ENCODE results near the gene CHD9.

The CHD9 gene

DNA sequence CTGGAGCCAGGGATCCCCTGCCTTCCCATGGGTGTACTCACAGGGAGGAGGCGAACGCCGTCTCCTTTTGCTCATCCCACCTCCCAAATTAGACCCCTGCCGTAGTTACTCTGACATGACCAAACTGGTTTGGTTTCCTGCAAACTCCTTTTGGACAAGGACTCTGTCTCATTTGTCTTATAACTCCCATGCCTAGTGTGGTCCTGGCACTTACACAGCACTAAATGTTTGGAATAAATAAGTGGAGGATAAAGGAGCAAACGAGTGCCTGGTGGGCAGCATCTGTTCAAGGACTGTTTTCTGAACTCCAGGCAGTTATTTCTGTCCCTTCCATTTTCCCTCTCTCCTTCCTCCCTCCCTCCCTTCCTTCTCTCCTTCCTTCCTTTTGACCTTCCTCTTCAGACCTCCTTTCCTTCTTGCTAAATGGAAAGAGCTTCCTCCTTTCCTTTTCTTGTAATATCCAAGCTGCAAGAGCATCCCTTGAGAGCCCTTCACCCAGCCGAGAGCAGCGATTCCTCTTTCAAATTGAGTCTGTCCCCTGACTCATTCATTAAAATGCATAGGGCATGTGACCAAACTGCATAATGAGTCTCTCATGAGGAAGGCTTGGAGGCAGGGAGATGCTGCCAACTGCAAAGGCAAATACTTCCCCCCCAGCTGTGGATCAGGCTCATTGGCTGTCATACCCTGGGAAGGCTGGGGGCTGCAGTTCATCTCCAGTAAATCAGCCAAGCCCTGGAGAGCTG lies 36.8 kb downstream of the CHD9 start:
- no peak for DNase-seq (ENCODE audit: low read depth in 2 of 3, low spot score in 2 of 3)

DNA sequence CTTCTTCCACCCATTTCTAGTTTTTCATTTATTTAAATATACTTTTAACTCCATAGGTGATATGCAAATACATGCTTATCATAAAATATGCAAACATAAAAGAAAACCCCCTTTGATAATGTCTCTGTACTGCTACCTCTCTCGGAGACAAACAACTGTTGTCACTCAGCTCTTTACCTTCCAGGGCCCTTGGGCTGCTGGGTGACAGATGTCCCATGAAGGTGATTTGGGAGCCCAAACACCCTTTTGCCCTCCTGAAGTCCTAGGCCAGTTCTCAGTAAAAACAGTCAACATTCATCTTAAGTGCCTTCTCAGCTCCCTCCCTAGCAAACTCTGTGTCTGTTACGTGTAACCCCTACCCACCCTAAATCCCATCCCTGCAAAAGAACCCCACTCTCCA lies 37.5 kb downstream of the CHD9 start:
- no peak for DNase-seq (ENCODE audit: low read depth in 2 of 3, low spot score in 2 of 3)

DNA sequence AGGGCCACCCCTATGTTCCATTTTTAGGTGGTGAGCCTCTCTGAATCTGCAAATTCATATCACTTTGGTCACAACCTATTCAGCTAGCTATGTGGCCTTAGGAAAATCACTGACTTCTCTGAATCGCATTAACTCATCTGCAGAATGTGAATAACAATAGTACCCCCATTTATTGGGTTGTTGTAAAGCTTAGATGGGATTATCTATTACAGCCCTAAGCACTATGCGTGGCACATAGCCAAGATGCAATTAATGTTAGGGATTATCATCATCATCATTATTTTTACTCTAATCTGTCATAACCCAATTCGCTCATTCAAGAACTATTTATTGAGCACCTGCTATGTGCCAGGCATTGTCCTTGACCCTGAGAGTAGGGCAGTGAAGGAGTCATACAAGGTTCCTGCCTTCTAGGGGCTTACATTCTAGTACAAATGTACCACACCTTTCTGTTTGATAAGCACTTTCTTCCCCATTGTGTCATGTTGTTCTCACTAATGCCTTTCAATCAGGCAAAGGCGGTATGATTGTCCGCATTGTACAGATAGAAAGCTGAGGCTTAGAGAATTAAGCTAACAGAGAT lies 38.5 kb downstream of the CHD9 start:
- DNase-seq (ENCODE audit: low read depth in 2 of 3, low spot score in 2 of 3) = no peak

DNA sequence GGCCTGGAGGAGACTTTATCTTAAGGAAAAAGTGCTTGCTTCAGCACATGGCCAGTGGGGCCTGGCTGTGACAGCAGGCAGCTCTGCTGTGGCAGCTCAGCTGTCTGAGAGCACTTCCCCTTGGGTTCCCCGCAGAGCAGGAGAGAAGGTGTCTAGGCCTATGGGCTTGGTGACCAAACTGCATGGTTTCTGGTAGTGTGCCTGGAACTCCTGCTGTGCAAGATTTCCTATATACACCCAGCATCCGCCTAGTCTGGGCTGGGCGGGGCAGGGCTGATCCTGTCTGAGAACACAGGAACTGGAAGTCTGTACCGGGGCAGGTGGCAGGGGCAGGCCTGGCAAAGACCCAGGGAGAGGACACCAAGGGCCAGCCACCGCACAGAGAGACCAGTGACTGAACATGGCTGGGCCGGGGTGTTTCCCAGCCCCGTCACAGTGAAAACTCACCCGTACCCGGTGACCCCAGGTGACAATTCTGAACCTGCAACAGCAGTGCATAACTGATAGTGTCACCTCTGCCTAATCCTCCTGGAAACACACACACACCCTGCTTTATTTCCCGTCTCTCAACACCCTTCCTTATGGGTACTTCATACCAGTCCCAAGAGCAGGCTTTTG lies 39.3 kb downstream of the CHD9 start:
- DNase-seq (ENCODE audit: low read depth in 2 of 3, low spot score in 2 of 3) = no peak

DNA sequence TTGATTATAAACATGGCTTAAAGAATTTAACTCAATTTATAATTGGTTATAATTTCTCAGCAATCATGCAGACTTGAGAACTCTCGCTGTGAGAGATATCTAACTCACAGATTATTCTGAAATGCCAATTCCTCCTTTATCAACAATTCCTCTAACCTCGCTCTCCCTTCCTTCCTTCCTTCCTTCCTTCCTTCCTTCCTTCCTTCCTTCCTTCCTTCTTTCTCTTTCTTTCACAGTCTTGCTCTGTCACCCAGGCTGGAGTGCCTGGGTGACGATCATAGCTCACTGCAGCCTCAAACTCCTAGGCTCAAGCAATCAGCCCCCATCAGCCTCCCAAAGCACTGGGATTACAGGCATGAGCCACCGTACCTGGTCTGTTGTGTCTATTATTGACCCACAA lies 42.4 kb downstream of the CHD9 start:
- DNase-seq (ENCODE audit: low read depth in 2 of 3, low spot score in 2 of 3) = no peak

DNA sequence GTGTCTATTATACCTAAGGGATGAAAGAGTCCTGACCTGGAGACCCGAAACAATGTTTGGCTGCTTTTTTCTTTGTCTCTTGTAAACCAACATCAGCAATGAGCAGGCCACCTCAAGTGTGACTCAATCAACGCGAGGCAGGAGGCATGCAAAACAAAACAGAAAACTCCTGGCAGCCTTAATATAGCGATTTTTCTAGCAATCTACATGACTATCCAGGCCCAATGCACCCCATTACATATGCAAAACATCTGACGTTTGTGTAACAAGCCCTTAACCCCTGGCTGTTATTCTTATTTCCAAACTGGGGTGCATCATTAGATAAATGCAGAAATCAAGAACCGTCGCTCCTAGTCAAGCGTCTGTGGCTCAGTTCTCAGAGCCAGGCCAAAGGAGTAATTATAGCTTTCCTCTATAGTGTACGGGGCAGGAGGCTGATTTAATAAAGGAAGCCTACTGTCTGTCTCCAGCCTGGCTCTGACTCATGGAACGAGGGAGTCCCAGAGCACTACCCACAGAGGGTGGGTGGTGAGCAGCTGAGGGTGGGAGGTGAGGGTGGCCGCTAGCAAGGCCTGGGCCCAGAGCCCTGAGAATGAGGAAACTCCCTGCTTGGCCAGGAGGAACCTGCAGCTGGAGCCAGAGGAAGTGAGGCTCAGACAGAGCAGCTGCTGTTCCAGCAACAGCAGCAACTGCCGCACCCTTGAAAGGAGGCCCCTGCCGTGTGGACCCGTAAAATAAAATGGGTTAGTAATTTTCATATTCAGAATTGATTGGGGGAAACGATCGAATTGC lies 43.9 kb downstream of the CHD9 start:
- peak in 2 of 3 experiments; percentile 10 to 32 for DNase-seq (ENCODE audit: low read depth in 2 of 3, low spot score in 2 of 3)

DNA sequence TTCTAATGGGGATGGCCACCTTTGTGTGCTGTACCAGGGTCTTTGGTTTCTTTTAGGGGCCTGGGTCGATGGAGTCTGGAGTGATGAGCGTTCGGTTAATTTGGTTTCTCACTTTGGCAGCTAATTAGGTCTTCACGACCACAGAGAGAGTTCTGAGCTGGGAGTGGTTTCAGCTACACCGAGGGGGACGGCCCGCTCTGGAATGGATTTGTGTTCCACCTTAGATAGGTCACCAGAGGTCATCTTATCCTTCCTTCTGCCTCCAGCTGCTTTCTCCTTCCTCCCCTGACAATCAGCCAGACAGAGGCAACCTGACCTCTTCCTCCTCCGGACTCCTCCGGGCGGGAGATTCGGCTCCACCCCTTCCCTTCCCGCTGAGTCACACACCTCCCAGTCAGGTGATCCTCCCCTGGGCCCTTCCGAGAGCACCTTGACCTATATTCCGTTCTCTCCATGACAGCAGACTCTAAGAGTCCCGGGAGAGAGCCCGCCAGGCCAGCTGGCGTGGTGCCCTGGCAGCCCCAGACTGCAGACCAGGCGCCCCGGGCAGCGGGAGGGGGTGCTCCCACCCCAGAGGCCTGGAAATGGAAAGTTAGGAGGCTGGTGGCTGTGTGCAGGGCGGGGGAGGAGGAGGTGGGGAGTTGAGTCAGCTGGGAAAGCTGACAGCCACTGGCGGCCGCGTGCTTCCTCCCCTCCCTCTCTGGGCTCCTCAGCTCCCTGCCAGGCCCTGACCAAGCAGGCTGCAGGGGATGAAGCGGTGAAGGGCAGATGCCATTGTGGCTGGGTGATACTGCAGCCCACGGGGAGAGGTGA lies 44.7 kb downstream of the CHD9 start:
- peak; percentile 15 to 33 (median 31) for DNase-seq (ENCODE audit: low read depth in 2 of 3, low spot score in 2 of 3)

DNA sequence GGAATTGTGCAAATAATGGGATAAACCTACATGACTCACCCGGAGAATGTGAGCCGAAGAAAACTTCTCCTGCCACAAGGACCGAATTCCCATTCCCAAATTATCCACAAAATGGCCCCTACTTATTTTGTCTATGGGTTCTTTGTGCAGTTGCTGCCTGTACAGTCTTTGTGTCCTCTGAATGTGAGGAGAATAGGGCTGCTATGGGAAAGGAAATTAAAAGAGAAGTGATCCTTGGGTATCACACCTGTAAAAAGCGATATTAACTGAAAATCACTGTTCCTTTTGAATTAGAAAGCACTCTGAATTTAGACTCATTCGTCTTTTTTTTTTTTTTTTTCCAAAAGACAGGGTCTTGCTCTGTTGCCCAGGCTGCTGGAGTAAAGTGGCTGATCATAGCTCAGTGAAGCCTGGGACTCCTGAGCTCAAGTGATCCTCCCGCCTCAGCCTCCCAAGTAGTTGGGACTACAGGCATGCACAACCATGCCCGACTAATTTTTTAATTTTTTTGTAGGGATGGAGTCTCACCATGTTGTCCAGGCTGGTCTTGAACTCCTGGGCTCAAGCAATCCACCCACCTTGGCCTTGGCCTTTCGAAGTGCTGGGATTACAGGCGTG lies 45.4 kb downstream of the CHD9 start:
- no peak for DNase-seq (ENCODE audit: low read depth in 2 of 3, low spot score in 2 of 3)

DNA sequence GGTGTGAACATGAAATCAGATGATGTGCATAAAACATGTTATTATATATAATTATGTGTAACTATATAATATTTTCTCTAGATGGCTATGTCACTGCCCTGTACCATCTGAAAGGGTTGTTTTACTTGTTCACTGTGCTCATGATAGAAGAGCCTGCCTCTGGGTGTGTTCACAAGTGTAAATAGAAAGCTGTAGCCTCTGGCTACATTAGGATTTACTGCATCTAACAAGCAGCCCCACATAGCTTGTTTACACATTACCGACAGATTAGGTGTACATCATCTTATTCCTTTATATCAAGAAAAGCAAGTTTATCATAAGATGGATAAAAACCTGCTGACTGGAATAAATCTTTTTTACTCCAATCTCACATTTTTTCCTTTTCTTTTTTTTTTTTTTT lies 46.1 kb downstream of the CHD9 start:
- no peak for DNase-seq (ENCODE audit: low read depth in 2 of 3, low spot score in 2 of 3)

DNA sequence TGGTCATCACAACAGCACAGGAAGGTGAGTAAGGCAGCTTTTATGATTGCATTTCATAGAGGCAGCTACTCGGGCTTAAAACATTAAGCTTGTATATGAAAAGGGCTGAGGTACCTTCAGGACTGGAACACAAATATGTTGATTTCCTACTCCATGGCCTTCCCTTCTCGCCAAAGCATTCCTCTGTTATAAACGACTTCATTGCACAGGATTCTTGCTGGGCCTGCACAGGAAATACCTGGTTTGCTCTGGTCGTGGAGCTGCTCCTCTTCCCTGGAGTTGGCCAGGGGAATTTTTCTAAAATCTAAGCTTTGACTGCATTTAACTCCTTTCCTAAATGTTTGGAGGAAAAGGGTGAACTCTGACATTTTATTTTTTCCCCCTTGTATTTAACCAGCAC lies 49.0 kb downstream of the CHD9 start:
- no peak for DNase-seq (ENCODE audit: low read depth in 2 of 3, low spot score in 2 of 3)

DNA sequence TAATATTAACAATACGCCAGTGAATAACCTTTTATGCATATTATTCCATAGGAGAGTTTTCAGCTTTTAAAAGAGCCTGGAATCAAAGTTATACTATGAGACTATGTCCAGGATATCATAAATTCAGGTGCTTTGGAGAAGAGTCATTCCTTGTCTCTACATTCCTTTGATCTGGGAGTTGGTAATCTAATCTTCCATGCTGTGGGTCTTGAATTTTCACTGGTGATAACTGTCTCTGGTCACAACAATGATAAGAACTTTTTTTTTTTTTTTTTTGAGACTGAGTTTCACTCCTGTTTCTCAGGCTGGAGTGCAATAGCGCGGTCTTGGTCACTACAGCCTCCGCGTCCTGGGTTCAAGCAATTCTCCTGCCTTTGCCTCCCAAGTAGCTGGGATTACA lies 50.8 kb downstream of the CHD9 start:
- DNase-seq (ENCODE audit: low read depth in 2 of 3, low spot score in 2 of 3) = no peak

DNA sequence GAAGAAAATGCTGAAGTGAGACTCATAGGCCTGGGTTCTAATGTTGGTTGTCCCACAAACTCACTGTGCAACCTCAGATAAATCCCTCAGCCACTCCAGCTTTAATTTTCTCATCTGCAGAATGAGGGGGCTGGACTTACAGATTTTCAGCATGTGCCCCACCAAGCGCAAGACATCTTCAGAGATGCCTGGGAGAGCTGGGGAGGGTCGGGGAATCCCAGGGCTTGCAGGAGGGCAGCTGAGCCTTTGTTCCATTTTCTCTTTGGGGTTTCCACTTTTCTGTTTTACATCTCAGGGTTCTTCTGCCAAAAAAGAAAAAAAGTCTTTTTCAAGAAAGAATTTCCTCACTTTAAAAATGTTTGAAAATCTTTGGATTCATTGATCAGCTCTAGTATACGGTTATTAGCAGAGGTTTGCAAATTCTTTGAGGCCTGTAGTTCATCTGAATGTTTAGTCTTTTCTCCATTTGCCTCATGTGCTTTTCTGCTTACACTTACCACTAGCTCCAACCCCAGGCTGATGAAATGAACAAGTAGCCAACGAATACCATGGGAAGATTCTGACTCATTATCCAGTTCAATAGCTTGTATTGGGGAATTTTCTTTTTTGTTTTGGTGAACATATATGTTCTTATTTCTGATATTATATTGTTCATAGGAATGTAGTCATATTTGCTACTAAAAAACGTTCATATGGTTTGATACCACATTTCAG lies 56.4 kb downstream of the CHD9 start:
- no peak for DNase-seq (ENCODE audit: low read depth in 2 of 3, low spot score in 2 of 3)

DNA sequence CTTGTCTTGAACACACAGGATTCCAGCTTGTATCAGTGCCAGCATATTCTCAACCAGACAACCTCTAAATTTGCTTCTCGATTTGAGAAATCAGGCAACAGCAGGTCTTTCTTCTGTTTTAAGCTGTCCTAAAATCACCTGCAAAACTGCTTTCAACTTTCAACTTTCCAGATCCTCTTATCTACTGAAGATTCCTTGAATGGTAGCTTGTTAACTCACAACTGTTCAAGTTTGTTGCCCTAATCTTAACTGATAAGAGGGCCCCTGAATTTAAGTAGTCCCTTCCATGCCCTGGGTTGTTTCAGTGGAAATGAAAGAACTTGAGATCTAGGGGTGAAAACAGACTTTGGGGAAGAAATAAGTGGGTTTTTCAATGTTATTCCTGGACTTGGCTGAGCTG lies 57.2 kb downstream of the CHD9 start:
- no peak for DNase-seq (ENCODE audit: low read depth in 2 of 3, low spot score in 2 of 3)

DNA sequence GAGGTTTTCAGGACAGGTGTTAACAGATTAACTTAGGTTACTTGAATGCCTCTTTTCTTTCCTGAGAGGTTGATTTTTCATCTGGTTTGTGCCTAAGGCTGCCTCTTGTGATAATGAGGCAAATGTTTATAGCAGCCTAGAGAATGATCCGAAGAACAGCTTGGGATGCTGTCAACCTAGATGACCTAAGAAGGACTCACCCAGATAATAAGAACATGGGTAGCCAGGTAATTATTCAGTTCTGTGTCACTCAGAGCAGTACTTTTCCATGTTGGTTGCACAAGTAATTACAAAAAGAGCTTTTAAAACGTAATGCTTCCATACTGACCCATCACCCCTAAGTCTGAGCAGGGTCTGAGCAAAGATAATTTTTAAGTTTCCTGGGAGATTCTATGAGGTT lies 60.3 kb downstream of the CHD9 start:
- DNase-seq (ENCODE audit: low read depth in 2 of 3, low spot score in 2 of 3) = no peak

DNA sequence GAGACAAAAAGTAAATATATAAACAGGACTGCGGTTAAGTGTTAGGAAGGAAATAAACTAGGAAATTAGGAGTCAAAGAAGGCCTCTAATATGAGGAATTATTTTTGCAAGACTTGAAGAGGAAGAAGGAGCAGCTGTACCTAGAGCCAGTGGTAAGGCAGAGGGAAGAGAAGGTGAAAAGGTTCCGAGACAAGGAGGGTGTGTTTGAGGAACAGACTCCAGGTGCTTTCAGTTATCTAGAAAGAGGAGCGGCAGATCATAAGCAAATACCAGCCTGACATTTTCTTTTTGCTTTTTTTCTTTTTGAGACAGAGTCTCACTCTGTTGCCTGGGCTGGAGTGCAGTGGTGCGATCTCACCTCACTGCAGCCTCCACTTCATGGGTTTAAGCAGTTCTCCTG lies 61.0 kb downstream of the CHD9 start:
- DNase-seq (ENCODE audit: low read depth in 2 of 3, low spot score in 2 of 3) = no peak

DNA sequence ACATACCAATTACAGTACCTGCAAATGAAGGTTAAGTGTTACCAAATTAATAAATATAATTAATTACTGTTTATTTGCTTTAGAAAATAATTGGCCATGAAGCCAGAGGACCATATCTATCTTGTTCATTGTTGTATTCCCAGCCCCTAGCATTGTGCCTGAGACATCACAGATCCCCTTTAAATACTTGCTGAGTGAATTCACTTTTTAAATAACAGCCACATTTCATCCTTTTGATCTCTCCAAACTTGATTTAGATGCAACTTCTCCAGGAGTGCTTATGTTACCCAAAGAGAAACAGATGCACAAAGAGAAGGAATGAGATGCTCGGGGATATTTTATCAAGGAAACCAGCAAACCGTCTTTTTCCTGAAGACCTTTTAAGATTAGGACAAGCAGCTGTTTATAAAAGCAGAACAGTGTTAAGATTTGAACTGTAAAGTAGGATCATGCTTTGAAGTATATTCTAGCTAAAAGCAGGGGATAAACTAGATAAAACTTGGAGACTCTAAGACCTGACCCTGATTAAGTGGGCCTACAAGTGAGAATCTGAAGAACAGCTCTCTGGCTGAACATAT lies 66.3 kb downstream of the CHD9 start:
- DNase-seq (ENCODE audit: low read depth in 2 of 3, low spot score in 2 of 3) = no peak

DNA sequence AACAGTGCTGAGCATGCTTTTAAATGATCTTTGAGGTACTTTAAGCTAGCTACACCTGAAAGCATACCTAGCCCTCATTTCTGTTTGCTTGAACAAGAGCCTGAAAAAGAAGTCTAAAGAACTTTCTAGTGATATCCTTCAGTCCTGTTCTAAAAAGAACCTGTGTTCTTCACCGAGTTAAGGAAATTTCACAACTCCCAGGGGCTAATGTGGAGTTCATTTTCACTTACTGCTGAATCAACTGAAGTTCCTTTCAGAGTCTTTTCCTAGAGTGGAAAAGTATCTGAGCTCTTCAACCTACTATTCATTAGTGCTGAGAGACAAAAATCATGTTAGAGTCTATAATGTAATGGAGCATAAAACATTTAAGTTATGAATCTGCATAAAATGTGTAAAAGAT lies 66.9 kb downstream of the CHD9 start:
- no peak for DNase-seq (ENCODE audit: low read depth in 2 of 3, low spot score in 2 of 3)

DNA sequence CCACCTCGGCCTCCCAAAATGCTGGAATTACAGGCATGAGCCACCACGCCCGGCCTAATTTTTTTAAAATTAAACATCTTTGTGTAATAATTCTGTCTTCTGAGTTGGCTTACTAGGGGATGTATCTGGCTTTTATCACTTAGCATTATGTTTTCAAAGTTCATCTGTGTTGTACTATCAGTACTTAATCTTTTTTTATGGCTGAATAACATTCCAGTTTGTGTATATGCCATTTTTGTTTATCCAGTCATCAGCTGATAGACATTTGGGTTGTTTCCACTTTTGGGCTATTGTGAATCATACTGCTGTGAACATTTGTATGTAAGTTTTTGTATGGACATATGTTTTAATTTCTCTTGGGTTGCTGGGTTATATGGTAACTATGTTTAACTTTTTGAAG lies 69.0 kb downstream of the CHD9 start:
- no peak for DNase-seq (ENCODE audit: low read depth in 2 of 3, low spot score in 2 of 3)

DNA sequence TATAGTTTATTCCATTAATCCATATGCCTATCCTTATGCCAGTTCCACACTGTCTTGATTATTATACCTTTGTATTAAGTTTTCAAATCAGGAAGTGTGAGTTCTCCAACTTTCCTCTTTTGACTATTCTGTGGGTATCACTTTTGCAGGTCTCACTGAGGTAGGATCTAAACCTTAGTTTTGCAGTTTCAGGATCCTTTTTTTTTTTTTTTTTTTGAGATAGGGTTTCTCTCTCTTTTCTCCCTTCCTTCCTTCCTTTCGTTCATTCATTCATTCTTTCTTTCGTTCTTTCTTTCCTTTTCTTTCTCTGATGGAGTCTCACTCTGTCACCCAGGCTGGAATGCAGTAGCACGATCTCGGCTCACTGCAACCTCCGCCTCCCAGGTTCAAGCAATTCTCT lies 71.6 kb downstream of the CHD9 start:
- no peak for DNase-seq (ENCODE audit: low read depth in 2 of 3, low spot score in 2 of 3)

Measured in activated CD8-positive, alpha-beta memory T cell treated with anti-CD3 and anti-CD28 coated beads for 48 hours (primary cell).